Measurements from ENCODE around the gene PRR23E. TPM values are rescaled to one million over a fixed set of nuclear protein-coding genes. Genes with fewer than 3 reads are reported as not detected.

Gene PRR23E
- total RNA-seq, 1 donor from 2014 or later = not detected

DNA sequence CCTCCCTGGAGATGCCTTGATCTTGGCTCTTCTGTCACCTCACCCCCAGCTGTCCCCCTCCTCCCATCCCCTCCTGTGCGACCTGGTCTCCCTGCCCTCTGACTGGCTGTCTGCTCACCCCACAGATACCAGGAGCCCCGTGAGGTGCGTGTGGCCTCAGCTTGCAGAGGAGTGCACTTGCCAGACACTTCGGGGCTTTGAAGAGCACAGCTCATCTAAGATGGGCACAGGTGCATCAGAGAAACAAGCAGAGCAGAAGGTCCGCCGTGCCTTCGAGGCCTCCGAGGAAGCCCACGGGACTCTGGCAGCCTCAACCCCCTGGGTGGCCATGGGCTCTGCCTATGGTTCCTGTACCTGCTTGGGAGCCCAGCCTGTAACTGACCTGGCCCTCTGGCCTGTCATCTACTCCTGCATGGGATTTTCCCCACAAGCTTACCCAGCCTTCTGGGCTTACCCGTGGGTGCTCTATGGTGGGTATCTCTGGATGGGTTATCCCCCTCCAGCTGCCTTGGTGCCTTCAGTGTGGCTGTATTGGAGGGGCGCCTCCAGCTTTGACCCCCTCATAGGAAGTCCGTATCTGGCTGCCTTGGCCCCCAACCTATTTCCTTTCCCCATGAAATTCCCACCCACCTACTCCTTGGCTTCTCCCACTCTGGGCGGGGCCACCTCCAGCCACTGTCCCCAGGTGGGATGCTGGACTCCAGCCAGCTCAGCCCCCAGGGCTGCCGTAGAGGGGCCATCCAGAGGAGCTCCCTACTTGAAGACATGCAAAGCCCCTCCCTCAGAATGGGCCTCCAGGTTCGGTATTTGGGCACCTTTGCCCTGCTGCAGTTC is 3.8 kb downstream of the PRR23E start:
- Histone ChIP-seq H3K36me3 (no peaks in the 10 kb centered on the region), H3K27ac (no peak overlapping the region), H3K4me1 (no peaks in the 10 kb centered on the region), H3K27me3 (no peaks in the 10 kb centered on the region), H3K9me3 (no peaks in the 10 kb centered on the region), H3K4me3 (no peak overlapping the region)
- TF ChIP-seq, protein P1, sequence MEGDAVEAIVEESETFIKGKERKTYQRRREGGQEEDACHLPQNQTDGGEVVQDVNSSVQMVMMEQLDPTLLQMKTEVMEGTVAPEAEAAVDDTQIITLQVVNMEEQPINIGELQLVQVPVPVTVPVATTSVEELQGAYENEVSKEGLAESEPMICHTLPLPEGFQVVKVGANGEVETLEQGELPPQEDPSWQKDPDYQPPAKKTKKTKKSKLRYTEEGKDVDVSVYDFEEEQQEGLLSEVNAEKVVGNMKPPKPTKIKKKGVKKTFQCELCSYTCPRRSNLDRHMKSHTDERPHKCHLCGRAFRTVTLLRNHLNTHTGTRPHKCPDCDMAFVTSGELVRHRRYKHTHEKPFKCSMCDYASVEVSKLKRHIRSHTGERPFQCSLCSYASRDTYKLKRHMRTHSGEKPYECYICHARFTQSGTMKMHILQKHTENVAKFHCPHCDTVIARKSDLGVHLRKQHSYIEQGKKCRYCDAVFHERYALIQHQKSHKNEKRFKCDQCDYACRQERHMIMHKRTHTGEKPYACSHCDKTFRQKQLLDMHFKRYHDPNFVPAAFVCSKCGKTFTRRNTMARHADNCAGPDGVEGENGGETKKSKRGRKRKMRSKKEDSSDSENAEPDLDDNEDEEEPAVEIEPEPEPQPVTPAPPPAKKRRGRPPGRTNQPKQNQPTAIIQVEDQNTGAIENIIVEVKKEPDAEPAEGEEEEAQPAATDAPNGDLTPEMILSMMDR (IDR thresholded peaks at IDR 0.05) = no peak
- intact Hi-C loops (cut with DNase I) = no loop called here
- DNase-seq (ENCODE audit: low spot score in 2 of 2) = no peak

DNA sequence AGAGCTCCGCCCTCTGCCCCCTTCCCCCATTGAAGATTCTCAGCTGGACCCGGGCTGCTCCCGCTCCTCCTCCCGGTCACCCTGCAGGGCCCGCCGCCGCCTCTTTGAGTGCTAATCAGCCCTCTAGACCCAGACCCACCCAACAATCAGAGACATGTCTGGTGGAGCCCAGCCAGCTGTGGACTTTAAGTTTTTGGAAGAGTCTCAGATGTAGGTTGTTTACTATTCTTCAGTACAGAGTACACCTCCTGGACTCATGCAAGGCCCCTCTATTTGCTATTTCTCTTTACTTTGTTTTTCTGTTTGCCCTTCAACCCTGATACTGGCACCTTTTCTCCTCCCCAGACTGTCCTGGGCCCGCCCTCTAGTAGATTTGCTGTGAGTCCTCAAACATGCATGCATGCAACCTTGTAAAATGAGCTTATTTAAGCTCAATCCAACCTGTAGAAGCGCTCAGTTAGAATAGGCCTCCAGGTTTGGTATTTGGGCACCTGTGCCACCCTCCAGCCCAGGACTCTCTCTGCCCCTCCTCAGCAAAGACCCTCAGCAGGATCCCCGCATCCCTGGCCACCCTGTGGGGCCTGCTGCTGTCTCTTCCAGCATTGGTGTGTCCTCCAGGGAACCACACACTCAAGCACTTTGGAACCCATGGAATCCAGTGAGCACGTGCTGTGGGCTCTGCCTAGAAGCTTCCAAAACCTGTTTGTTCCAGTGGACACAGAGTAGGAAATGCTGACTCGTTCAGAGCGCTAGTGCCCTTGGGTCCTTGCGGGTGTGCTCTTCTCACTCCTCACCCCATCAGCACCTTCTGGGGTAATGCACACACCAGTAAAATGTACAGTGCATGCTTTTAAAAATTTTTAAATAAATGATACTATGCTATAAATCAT is 4.6 kb downstream of the PRR23E start:
- H3K4me1 ChIP-seq = no peaks in the 10 kb centered on the region
- TF ChIP-seq, protein P1 (IDR thresholded peaks at IDR 0.05) = no peak
- intact Hi-C loops (cut with DNase I) = no loop called here
- no peak overlapping the region for H3K4me3 ChIP-seq
- H3K27me3 ChIP-seq = no peaks in the 10 kb centered on the region
- H3K9me3 ChIP-seq = no peaks in the 10 kb centered on the region
- H3K36me3 ChIP-seq = no peaks in the 10 kb centered on the region
- no peak overlapping the region for H3K27ac ChIP-seq
- DNase-seq (ENCODE audit: low spot score in 2 of 2) = no peak

DNA sequence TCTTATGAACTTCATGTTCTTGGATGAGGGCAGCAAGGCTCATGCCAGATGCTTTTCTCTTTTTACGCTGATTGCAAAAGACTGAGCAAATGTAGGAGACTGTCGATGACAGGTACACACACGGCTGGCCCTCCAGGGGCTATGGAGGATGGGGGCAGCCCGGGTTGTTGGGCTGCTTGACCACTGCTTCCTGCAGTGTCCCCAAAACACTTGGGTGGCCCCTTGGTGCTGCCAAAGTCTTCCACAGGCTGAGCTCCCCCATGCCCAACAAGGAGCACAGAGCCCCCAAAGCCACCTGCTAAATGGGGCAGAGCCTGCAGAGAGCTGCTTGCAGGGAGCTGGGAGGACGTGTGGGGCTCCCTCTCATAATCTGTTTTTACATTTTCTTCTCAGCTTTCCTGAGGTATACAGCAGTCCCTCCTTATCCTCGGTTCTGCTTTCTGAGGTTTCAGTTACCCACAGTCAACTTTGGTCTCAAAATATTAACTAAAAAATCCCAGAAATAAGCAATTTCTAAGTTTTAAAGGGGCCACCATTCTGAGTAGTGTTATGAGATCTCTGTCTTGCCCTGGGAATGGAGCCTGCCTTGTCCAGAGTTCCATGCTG is 7.3 kb downstream of the PRR23E start:
- TF ChIP-seq, protein P1 (IDR thresholded peaks at IDR 0.05) = no peak
- Histone ChIP-seq H3K4me1 (no peaks in the 10 kb centered on the region), H3K27ac (no peak overlapping the region), H3K9me3 (no peaks in the 10 kb centered on the region), H3K4me3 (no peak overlapping the region), H3K27me3 (no peaks in the 10 kb centered on the region), H3K36me3 (no peaks in the 10 kb centered on the region)
- intact Hi-C loops (cut with DNase I) = no loop called here
- no peak for DNase-seq (ENCODE audit: low spot score in 2 of 2)

DNA sequence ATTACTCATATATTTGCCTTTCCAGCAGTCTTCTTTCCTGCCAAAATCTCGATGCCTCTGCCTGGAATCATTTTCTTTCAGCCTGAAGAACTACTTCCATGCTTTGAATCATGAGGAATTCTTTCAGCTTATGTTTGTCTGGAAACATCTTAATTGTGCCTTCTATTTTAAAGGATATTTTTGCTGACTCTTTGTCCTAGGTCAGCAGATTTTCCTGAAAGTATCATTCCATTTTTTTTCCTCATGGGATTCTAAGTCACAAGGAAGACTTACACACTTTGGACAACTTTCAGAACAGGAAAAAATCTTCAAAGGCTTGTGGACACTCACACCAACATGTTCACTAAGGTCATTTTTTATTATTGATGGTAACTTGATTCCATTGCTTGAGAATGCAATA is 10.1 kb downstream of the PRR23E start:
- H3K27ac ChIP-seq = no peak overlapping the region

More for the DNA sequence above, 10.1 kb downstream of the PRR23E start:
- no peaks in the 10 kb centered on the region for H3K4me1 ChIP-seq
- intact Hi-C loops (cut with DNase I) = no loop called here
- DNase-seq (ENCODE audit: low spot score in 2 of 2) = no peak
- no peaks in the 10 kb centered on the region for H3K9me3 ChIP-seq
- H3K27me3 ChIP-seq = no peaks in the 10 kb centered on the region
- H3K4me3 ChIP-seq = no peak overlapping the region
- no peaks in the 10 kb centered on the region for H3K36me3 ChIP-seq
- TF ChIP-seq, protein P1 (IDR thresholded peaks at IDR 0.05) = no peak
